Measurements from ENCODE around the gene ALPP.

DNA sequence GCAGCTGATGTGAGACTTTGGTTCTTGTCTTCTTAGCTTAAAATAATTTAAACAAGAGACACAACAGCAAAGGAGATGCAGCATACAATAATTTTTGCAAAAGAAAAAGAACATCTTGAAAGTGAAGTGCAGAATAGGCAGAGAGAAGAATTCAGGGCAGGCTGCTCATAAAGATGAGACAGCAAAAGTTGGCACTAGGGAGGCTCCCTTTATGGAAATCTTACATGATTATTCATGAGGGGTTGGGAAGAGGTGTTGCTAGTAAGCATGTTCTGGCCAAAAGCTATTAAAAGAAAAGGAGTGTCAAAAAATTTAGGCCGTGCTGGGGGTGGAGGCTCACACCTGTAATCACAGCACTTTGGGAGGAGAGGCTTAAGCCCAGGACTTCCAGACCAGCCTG is 4.2 kb upstream of the ALPP start:
- TF ChIP-seq, protein P1, sequence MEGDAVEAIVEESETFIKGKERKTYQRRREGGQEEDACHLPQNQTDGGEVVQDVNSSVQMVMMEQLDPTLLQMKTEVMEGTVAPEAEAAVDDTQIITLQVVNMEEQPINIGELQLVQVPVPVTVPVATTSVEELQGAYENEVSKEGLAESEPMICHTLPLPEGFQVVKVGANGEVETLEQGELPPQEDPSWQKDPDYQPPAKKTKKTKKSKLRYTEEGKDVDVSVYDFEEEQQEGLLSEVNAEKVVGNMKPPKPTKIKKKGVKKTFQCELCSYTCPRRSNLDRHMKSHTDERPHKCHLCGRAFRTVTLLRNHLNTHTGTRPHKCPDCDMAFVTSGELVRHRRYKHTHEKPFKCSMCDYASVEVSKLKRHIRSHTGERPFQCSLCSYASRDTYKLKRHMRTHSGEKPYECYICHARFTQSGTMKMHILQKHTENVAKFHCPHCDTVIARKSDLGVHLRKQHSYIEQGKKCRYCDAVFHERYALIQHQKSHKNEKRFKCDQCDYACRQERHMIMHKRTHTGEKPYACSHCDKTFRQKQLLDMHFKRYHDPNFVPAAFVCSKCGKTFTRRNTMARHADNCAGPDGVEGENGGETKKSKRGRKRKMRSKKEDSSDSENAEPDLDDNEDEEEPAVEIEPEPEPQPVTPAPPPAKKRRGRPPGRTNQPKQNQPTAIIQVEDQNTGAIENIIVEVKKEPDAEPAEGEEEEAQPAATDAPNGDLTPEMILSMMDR (IDR thresholded peaks at IDR 0.05; ENCODE audit: poor library complexity, severe bottlenecking) = no peak
- no peak for TF ChIP-seq SMC3 (conservative IDR thresholded peaks at IDR 0.05; ENCODE audit: poor library complexity)
- TF ChIP-seq RAD21 (conservative IDR thresholded peaks at IDR 0.05) = no peak

Measured in neural cell (in vitro differentiated cells).